Measurements from ENCODE around the gene DNAJB14.

DNAJB14 gene

DNA sequence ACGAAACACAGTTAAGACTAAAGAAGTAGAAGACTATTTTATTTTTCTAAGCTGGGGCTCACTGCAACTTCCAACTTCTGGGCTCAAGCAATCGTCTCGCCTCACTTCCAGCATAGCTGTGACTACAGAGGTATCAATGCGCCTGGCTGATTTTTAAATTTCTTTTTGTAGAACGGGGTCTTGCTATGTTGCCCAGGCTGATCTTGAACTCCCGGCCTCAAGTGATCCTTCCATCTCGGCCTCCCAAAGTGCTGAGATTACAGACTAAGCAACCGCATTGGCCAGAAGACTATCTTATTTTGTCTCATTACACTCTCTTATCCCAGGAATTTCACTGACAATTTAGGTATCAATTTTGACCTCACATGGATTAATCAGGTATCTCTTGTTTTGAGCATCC is 53.4 kb downstream of the DNAJB14 start:
- Histone ChIP-seq H3K4me3 (replicated peaks; ENCODE audit: insufficient read depth, low read length) (peak overlapping the region; percentile 100), H3K27ac (replicated peaks) (no peak overlapping the region; the same call in 1 of the 2 replicates), H3K27me3 (ENCODE audit: insufficient read depth, poor library complexity, severe bottlenecking) (no peaks in the 10 kb centered on the region)
- DNase-seq (ENCODE audit: low read depth in 1 of 2, low spot score in 1 of 2) = no peak
- TF ChIP-seq SPI1 (IDR thresholded peaks at IDR 0.05; ENCODE audit: borderline replicate concordance, low read depth) (no peak), GABPA (IDR thresholded peaks at IDR 0.05; ENCODE audit: low read depth) (no peak), POLR2AphosphoS5 (IDR thresholded peaks at IDR 0.05; ENCODE audit: low read depth) (no peak)
- TF ChIP-seq, protein P1, sequence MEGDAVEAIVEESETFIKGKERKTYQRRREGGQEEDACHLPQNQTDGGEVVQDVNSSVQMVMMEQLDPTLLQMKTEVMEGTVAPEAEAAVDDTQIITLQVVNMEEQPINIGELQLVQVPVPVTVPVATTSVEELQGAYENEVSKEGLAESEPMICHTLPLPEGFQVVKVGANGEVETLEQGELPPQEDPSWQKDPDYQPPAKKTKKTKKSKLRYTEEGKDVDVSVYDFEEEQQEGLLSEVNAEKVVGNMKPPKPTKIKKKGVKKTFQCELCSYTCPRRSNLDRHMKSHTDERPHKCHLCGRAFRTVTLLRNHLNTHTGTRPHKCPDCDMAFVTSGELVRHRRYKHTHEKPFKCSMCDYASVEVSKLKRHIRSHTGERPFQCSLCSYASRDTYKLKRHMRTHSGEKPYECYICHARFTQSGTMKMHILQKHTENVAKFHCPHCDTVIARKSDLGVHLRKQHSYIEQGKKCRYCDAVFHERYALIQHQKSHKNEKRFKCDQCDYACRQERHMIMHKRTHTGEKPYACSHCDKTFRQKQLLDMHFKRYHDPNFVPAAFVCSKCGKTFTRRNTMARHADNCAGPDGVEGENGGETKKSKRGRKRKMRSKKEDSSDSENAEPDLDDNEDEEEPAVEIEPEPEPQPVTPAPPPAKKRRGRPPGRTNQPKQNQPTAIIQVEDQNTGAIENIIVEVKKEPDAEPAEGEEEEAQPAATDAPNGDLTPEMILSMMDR (IDR thresholded peaks at IDR 0.05; ENCODE audit: insufficient read depth, low read length) = no peak
- TF ChIP-seq, protein P2, sequence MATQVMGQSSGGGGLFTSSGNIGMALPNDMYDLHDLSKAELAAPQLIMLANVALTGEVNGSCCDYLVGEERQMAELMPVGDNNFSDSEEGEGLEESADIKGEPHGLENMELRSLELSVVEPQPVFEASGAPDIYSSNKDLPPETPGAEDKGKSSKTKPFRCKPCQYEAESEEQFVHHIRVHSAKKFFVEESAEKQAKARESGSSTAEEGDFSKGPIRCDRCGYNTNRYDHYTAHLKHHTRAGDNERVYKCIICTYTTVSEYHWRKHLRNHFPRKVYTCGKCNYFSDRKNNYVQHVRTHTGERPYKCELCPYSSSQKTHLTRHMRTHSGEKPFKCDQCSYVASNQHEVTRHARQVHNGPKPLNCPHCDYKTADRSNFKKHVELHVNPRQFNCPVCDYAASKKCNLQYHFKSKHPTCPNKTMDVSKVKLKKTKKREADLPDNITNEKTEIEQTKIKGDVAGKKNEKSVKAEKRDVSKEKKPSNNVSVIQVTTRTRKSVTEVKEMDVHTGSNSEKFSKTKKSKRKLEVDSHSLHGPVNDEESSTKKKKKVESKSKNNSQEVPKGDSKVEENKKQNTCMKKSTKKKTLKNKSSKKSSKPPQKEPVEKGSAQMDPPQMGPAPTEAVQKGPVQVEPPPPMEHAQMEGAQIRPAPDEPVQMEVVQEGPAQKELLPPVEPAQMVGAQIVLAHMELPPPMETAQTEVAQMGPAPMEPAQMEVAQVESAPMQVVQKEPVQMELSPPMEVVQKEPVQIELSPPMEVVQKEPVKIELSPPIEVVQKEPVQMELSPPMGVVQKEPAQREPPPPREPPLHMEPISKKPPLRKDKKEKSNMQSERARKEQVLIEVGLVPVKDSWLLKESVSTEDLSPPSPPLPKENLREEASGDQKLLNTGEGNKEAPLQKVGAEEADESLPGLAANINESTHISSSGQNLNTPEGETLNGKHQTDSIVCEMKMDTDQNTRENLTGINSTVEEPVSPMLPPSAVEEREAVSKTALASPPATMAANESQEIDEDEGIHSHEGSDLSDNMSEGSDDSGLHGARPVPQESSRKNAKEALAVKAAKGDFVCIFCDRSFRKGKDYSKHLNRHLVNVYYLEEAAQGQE (IDR thresholded peaks at IDR 0.05; ENCODE audit: insufficient replicate concordance, low read depth) = no peak

DNA sequence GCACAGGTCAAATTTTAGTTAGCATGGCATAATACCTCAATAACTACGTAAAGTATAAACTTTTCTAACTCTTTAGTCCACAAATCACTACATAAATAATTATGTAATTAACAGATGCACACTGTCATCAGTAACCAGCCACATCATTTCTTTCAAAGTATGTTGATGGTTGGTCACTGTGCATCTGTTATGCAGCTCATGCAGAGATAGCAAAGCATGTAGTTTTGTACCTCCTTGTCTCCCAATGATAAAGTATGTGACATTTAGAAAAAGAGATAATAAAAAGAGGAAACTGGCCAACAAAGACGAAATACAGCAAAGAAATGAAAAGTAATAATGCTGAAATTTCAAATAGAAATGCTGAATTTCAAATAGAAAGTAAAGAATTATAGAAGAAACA is 55.1 kb downstream of the DNAJB14 start:
- DNase-seq (ENCODE audit: low read depth in 1 of 2, low spot score in 1 of 2) = no peak
- TF ChIP-seq GABPA (IDR thresholded peaks at IDR 0.05; ENCODE audit: low read depth) = no peak
- TF ChIP-seq, protein P1 (IDR thresholded peaks at IDR 0.05; ENCODE audit: insufficient read depth, low read length) = no peak
- TF ChIP-seq POLR2AphosphoS5 (IDR thresholded peaks at IDR 0.05; ENCODE audit: low read depth) = no peak
- TF ChIP-seq, protein P2 (IDR thresholded peaks at IDR 0.05; ENCODE audit: insufficient replicate concordance, low read depth) = no peak
- TF ChIP-seq SPI1 (IDR thresholded peaks at IDR 0.05; ENCODE audit: borderline replicate concordance, low read depth) = no peak

DNA sequence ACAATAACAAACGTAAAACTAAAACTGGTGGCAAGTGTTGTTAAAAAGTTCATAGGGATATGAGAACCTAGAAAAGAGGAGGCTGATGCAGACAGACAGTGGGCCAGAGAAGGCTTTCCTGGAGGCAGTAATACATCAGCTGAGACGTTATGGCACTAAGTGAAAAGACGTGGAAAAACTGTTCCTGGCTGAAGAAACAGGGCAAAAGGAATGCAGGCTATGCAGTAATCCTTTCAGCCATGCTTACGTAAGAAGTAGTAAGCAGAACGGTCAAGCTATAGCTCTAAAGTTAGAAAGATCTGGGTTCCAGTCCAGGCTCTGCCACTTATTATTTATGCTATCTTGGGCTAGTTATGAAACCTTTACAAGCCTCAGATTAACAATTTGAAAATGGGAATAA is 58.6 kb downstream of the DNAJB14 start:
- H3K4me3 ChIP-seq (replicated peaks; ENCODE audit: insufficient read depth, low read length) = no peak overlapping the region
- no peak for DNase-seq (ENCODE audit: low read depth in 1 of 2, low spot score in 1 of 2)
- TF ChIP-seq GABPA (IDR thresholded peaks at IDR 0.05; ENCODE audit: low read depth) (no peak), SPI1 (IDR thresholded peaks at IDR 0.05; ENCODE audit: borderline replicate concordance, low read depth) (no peak), POLR2AphosphoS5 (IDR thresholded peaks at IDR 0.05; ENCODE audit: low read depth) (no peak)
- TF ChIP-seq, protein P1 (IDR thresholded peaks at IDR 0.05; ENCODE audit: insufficient read depth, low read length) = no peak
- TF ChIP-seq, protein P2 (IDR thresholded peaks at IDR 0.05; ENCODE audit: insufficient replicate concordance, low read depth) = no peak
- H3K27ac ChIP-seq (replicated peaks) = no peak overlapping the region
- no peaks in the 10 kb centered on the region for H3K27me3 ChIP-seq (ENCODE audit: insufficient read depth, poor library complexity, severe bottlenecking)

More for the DNA sequence above, 55.1 kb downstream of the DNAJB14 start:
- Histone ChIP-seq H3K27ac (replicated peaks) (0 out of 2 replicates have a peak overlapping the region, but pooled peaks have one; percentile 7), H3K27me3 (ENCODE audit: insufficient read depth, poor library complexity, severe bottlenecking) (no peaks in the 10 kb centered on the region), H3K4me3 (replicated peaks; ENCODE audit: insufficient read depth, low read length) (no peak overlapping the region)
